HuH-7 (cell line): ENCODE data around the gene SV2B.
A peak's percentile ranks its signal among the peaks of the same experiment; 100 is the strongest.

ENCODE experiments used
- DNase-seq: peaks from one replicate; pipeline ENCODE4 v3.0.0; 2011; ENCODE audit warnings: low spot score

Gene SV2B

DNA sequence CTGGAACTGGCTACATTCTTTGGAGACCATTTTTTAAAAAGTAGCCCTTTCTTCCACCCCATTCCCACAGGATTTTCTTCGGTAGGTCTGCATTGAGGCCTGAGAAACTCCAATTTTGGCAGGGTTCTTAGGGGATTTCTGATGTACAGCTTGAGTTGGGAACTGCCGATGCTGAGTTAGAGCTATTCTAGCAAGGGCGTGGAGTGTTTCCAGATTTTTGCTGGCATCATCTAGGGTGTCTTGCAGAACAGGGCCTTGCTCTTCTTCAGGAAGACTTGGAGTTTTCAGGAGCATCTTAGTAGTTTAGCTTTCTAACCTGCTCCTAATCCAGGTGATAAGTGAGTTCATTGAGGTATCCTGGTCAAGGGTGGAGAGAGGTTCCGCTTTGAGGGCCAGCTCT is 41.0 kb downstream of the SV2B start:
- no peak for DNase-seq

DNA sequence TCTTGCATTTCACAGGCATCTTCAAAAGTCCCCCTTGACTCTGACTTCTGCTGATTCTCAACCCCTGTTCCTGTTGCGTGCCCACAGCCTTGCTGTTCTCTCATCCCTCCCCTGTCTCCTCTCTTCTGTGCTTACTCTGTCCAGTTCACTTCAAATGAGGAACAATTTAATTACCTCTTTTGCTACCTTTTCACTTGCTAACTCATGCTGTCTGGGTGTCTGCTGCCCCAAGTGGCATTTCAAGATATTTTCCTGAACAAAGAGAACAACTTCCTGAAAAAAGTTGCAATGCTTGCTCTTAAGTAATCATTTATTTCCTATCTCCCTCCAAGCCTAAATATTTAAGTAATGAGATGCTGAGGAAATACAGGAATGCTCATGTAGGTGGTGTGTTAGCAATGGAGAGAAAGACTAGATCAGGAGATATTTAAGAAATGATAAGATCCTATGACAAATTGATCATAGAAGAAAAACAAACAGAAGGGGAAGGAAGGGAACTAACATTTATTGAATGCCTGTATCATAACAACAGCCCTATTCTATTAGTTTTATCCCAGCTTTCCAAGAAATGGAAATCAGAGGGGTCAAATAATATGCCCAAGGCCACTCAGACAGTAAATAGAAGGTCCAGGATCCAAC is 42.2 kb downstream of the SV2B start:
- DNase-seq, result peak; percentile 30

DNA sequence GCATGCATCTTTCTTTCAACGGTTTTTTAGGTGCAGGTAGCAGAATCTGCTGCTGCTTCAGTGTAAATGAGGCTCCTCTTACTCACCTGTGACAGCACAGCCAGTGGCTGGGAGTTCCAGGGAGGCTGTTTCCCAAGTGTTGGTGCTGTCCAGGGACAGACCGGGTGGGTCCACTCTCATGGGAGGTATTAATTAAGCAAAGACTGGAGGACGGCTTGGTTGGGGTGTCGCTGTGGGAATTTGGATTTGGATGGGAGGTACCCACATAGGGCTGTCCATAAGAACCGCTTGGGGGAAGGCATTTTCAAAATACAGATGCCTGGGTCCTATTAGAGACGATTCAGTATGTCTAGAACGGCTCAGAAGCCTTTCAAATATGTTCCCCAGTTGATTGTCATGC is 42.9 kb downstream of the SV2B start:
- no peak for DNase-seq

DNA sequence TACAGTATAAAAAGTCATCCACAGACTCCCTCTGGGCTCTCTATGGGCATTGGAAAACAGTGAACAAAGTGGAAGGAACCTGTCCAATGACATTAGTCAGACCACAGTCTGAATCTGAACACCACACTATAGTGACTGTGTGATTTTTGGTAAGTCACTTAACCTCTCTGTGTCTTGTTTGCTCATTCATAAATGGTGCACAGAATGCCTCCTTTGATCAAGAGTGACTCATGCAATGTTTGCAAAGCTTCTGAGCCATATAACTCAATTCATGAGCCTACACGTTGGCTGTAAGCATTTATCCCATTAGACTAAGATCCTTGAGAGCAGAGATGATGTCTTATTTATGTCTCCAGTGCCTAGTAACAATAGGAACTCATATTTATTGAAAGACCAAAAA is 46.7 kb downstream of the SV2B start:
- DNase-seq, result no peak

DNA sequence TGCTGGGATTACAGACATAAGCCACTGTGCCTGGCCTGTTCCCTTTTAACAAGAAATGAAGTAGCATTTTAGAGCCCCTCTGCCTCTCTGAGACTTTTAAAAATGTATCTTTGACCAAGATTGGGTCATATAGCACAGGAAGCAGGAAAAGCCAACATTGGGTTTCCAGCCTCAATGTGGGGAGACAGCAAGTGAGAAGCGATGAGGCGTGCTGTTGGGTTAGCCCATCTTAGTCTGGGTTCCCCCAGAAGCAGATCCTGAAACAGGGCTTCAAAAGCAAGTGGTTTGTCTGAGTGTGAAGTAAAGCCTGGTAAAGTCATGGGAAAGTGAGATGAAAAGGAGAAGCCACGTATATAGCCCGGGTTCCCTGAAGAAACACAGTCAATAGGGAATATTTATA is 48.2 kb downstream of the SV2B start:
- DNase-seq, result no peak

DNA sequence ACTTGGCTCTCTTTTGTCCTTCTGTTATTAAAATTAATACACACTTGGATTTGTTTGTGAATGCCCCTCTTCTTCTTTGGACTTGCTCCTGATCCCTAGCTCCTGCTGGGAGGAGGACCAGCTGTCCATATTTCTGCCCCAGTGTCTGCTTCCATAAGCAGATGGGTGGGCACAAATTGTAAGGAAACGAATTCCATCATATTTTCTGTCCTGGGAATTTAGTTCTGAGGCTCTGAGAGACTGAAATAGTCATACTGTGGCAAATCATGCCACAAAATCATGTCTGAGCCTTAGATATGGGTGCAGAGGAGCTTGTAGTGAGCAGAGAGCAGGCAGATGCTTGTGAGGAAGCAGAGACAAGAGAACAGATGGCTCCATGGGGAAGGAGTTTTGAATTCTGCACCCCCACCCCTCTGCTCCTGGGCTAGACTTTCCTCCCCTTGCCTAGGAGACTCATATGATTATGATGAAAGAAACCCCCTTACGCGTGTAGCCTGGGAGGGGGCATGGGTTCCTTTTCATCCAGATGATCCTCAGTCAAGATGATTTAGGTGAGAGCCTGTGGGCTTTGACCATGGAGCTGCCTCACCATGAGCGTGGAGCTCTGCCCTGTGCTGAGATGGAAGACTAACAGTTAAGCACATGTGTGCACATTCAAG is 50.6 kb downstream of the SV2B start:
- no peak for DNase-seq

DNA sequence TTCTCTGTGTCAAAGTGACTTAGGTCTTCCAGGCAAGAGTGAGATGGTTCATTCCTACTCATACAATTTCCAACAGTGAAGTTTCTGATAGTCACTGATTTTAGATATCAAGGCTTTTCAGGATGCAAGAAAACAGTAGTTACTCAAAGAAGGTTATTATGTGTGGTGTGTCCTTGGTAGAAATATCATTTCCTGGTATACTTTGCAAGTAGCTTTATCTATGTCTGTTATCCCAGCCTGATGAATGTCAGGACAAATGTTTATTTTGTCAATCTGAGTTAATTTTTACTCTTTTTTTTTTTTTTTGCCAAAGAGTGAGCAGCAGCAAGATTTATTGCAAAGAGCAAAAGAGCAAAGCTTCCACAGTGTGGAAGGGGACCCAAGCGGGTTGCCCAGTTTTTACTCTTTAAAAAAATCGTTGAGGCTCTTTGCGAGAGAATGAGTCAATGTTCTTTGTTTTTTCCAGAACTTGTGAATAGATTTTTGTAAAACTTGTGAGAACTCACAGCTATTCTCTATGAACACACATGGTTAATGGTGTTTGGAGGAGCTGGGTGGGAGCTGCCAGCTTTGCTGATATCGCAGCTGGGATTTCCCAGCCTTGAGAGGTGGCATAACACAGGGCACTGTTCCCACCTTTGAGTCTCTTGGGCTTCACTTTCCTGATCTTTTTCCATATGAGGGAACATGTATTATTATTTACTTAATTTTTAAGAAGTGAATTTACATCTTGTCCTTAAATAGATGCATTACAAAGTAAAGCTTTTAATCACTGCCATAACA is 51.9 kb downstream of the SV2B start:
- no peak for DNase-seq

DNA sequence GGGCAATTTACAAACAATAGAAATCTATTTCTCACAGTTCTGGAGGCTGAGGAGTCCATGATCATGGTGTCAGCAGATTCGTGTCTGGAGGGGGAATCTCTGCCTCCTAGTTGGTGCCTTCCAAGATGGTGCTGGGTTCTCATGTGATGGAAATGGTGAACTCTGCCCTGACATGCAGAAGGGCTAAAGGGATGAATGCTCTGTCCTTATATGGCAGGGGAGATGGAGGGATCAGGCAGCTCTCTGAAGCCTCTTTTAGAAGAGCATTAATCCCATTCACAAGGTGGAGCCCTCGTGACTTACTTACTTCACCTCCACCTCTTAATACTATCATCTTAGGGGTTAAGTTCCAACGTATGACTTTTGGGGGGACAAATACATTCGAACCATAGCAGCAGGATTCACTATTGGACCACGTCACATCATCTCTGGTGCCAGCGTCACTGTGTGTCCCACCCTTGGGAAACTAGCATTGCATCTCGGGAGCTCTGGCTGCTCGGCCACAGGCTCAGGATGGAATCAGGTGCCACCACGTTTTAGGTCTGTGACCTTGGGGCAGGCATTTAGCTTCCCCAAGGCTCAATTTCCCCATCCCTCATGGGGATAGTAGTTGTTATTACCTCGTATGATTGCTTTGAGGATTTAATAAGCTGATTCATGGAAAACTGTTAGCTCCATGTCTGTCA is 53.0 kb downstream of the SV2B start:
- no peak for DNase-seq

DNA sequence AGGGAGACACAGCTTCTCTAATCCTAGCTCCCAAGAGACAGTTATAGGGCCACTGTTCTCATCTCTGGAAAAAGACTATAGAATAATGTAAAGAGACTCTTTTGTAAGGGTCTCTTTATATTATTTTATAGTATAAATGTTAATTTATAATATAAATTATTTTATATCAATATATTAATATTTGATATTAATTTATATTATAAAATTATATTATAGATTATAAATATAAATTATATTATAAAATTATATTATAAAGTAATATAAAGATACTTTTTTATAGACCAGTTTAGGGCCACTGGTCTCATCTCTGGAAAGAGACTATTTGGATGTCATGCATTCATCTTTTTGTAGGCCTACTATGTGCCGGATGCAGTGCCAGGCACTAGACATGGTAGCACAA is 53.9 kb downstream of the SV2B start:
- DNase-seq, result no peak

DNA sequence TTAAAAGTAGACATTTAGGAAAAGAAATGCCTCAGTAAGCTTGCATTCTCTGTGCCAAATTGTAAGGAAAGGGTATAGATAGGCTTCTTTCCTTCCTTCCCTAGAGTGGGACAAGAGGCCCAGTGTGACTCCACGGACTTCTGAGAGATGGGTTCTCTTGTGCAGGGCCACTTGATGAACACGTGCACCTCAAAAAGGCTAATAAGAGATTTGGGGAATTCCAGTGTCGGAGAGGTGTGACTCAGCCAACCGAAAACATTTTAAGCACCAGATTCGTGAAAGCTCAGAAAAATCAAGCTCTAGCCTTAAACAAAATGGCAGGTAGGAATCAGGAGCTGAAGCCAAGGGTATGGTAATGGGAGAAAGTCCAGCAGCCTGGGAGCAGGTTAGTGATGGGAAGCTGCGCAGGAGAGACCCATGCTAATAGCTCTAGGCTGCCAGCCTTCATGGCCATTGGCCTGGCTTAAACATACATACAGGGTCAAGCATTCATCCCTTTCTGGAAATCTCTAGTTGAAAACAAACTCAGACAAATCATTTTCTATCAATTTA is 56.2 kb downstream of the SV2B start:
- DNase-seq, result no peak

DNA sequence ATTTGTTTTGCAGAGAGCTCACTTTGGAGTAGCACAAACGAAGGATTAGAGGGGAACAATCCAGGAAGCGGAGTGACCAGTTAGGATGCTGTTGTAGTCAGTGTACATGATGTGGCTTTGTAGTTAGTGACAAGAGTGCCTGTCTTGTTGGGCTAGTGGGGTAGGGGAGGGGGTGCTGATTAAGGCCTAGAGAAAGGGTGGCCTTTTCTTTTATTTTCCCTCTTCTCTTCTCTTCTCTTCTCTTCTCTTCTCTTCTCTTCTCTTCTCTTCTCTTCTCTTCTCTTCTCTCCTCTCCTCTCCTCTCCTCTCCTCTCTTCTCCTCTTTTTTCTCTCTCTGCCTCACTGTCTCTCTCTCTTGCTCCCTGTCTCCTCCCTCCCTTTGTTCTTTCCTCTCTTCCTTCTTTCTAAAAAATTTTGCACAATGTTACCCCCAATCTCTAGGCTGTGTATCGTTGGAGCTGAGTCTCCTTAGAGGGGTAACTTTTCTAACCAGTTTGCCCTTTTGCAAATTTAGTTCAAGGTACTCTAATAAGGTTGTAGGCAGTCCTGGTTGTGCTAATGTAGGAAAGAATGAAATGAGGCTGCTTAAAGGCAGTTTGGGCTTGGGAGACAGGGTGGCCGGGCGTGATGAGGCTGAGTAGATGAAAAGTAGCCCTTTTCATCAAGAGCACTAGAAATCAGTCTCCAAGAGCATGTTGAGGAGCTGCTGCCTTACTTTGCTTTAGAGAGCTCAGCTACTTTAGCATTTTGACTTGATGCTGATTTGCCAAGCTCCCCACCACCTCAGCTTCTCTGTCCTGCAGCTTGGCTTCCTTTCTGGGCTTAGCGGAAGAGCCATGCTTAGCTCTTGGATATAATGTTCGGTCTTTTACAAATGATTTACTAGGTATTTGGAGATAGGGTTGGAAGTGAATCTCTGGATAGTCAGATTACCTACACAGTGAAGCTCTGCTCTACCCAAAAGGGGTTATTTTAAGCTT is 58.6 kb downstream of the SV2B start:
- DNase-seq, result no peak

DNA sequence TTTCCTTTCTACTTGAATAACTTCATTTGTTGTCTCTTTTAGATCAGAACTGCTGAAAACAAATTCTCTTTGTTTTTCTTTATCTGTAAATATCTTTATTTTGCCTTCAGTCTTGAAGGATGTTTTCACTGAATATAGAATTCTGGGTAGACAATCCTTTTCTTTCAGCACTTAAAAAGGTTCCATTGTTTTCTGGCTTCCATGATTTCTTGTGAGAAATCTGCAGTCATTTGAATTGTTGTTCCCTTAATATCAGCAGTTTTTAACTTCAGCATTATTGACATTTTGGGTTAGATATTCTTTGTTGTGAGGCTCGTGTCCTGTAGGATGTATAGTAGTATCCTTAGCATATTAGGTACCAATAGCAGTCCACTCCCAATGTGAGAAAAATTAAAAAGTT is 65.8 kb downstream of the SV2B start:
- no peak for DNase-seq

DNA sequence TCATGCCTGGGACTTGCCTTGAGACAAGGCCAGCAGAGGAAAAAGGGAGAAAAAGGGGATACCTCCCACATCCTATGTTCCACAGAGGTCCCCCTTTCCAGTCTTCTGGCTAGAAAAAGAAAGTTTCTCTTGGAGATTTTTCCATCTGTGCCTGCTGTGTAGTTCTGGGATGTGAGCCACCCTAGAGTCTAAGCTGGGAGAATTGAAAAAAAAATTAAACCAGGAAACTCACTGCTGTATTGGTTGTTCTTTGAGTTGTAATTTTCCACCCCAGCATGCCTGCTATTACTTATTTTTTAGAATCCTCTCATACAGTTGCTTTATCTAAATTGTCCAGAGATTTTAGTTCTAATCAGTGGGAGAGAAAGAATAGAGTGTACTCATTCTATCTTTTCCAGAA is 68.4 kb downstream of the SV2B start:
- no peak for DNase-seq

DNA sequence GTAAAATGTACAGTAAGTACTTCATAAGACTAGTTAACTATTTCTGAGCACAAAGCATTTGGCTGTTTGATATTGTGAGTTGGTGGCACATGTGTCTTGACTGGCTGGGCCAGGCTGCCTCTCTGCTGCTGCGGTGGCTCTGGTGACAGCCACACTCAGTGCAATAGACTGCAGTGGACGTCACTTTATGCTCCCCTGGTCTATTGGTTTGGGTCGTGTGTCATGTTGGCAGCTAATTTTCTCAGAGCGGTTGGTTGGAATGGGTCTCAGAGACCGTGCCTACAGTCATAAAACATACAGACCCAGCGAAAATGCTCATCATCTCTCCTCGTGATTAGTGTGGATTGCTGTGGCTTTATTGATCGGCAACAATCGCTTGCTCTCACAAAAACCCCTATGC is 71.3 kb downstream of the SV2B start:
- DNase-seq, result no peak

DNA sequence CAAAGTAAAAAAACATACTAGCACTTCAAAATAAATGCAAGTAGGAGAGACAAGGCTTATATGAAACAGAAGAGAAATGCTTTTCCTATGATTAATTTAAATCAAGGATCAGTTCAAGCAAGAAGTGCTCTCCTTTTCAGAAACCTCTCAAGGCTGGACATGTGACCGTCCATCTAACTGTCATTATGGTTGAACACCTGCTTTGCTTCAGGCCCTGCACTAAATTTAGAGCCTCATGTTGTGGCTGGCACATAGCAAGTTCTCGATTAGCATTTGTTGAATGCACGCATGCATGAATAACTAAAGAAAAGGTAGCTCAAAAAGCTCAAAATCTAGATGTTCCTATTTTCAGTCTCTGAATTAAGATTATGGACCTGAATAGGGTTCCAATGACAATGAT is 82.0 kb downstream of the SV2B start:
- no peak for DNase-seq

DNA sequence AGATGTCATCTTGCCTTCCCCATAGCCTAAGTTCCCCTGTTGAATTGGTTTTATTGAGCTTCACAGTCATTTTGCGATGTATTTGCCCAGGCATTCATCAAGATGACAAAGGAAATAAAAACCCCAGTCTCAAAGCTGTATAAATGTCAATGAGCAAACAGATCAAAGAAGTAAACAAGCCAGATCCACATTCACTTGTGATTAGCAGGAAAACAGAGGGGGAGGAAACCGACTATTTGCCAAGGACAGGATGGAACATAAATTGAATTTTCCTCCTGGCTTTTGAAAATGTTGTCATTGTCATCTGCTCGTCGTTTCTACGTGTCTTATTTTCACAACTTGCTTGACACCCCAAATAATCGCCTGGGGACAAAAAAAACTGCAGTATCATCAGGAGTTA is 83.5 kb downstream of the SV2B start:
- DNase-seq, result no peak

DNA sequence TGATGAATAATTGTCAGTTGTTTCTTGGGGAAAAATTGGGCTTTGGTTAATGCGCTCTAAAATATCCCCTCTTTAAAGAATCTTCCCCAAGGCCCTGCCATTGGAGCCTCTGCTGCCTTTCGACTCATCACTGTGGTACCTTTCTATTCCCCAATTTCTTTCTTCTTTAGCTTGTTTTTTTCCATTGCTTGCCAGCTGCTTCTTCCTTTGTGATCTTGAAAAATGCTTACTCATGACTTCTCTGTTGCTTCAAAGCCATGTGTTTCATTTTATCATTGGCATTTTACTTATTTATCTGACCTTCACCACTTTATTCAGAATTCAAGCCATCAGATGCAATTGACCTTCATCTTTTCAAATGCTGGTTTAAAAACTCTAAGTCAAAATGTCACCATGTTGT is 84.4 kb downstream of the SV2B start:
- no peak for DNase-seq

DNA sequence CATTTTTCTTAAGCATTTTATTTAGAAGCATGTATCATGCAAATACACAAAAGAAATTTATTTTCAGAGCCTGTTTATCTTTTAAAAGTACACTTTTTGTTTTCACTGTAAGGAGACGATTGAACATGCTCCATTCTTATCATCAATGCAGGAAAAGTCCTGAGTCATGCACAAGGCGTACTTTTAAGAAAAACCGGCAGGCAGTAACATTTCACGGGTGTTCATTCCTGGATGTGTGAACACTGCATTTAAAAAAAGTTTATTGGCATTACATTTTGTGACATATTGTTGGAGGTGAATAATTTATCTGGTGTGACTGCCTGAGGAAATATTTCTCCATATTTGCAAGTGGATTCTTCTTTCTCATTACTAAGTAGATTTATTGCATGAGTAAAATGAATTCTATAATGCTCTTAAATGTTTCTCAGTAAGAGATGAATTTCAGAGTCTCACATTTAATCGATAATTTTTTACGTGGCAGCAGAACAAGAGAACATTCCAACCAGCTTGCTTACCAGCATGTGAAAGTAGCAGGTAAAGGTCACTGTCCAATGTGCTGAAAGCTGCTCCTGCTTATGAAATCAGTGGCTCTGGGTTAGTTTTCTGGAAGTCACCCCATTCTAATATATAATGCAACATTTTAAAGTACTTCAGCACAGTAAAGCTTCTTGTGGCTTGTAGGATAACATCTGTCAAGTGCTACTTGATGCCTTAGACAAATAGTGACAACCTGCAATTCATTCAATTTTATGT is 87.0 kb downstream of the SV2B start:
- peak; percentile 31 for DNase-seq

DNA sequence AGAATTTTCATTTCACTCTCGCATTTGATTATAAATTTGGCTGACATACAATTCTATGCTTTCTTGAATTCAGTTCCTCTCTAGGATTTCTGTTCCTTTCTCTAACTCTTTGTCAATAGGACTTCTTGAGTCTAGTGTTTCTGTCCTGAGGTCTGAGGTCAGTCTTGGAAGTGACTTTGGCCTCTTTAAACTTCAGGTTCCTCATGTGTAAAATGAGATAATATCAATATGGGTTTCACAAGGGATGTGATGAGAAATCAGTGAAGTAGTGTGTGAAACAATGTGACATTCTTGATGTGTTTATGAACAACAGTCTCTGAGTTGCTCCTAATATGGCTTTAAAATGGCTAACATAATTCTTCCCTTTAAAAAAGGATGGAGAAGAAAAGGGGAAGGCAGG is 92.2 kb downstream of the SV2B start:
- DNase-seq, result no peak

DNA sequence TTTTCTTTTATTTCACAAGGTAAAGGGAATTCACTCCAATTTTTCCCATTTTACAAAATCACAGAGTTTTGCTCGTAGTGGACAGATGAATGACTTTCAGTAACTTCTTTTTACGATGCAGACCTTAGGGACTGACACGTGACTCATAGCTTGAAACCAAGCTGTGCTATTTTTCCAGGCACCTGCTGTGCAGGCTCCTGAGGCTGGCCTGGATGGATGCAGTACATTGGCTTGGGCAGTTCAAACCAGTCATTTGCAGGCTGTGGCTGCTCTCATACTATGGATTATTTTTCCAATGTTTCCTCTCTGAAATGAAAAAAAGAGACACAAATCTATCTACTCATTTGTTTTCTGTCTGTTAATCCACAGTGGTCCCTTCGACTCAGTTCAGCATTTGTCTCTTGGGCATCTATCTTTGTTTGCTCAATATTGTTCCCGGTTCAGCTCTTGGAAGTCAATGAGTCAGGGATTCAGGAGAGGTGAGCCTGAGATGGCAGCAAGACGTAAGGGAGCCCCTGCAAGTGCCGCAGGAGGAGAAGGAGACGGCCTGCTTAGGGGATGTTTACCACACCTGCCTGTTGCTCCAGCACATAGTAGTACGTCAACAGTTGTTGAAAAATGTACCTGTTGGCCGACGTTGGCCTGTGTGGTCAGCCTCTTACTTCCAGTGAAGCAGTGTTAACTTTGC is 92.8 kb downstream of the SV2B start:
- DNase-seq, result no peak
